Fibroblast of lung (primary cell): ENCODE measurements around the gene BAZ1B.
"Not testable (repeated sequence)": the region's sequence is repeated elsewhere in the genome, so short reads cannot be mapped to it uniquely, and the experiment has no call there.

Source experiments
- CTCF ChIP-seq, 2 donors: IDR thresholded peaks in 1 of 2; conservative IDR thresholded peaks in 1 of 2; 1 replicate in 1 of 2; 2 replicates in 1 of 2; pipeline ENCODE4 v1.5.1; 2011 to 2012; ENCODE audit warnings: low read length in 2 of 2, control low read depth in 1 of 2, inconsistent platforms in 1 of 2, low read depth in 1 of 2, mild to moderate bottlenecking in 1 of 2
- EZH2 ChIP-seq: IDR thresholded peaks from 2 replicates; pipeline ENCODE4 v1.5.1; 2012; ENCODE audit warnings: low read length, control low read depth, mild to moderate bottlenecking; ENCODE audit errors: missing control alignments

- TF ChIP-seq CTCF (conservative IDR thresholded peaks at IDR 0.05 in 1 of 2, IDR thresholded peaks at IDR 0.05 in 1 of 2; ENCODE audit: low read depth in 1 of 2, low read length in 2 of 2); EZH2: not testable (repeated sequence)
These were observed 4.0 kb upstream of the BAZ1B start for GRCh38 chr7:73526158-73526494.
